ENCODE measurements around the gene HCST. TPM values are rescaled to one million over a fixed set of nuclear protein-coding genes. Genes with fewer than 3 reads are reported as not detected.
"Not testable (repeated sequence)": the region's sequence is repeated elsewhere in the genome, so short reads cannot be mapped to it uniquely, and the experiment has no call there.

Gene HCST
- polyA plus RNA-seq, 10 donors: 3.7 to 11.6 (median 5.3) TPM

GRCh38 chr19:35903550-35904179 lies 1.3 kb downstream of the HCST start:
- peak in 2 of 3 donors; percentile 54 to 66 for DNase-seq

GRCh38 chr19:35904311-35905068 lies 2.2 kb downstream of the HCST start:
- DNase-seq: no peak

GRCh38 chr19:35905178-35905727 lies 2.9 kb downstream of the HCST start:
- no peak for DNase-seq

- no peak for DNase-seq
Observed at GRCh38 chr19:35907377-35907745, 5.0 kb downstream of the HCST start.

GRCh38 chr19:35908010-35908441 lies 5.7 kb downstream of the HCST start, which contains the start of gene TYROBP:
TSS of gene TYROBP (minus strand) at chr19:35908295. CDS start at chr19:35908228, 67 bp downstream.
- peak in 1 of 3 donors; percentile 32 for DNase-seq

GRCh38 chr19:35908973-35909683 lies 6.8 kb downstream of the HCST start:
- peak in 2 of 3 donors; percentile 56 to 69 for DNase-seq

- DNase-seq: no peak
Observed at GRCh38 chr19:35909684-35910035, 7.3 kb downstream of the HCST start.

- DNase-seq: not testable (repeated sequence)
Observed at GRCh38 chr19:35910355-35910754, 8.0 kb downstream of the HCST start.

- no peak for DNase-seq
Observed at GRCh38 chr19:35911173-35911572, 8.8 kb downstream of the HCST start.

GRCh38 chr19:35911790-35912189 lies 9.5 kb downstream of the HCST start:
- DNase-seq: no peak

- DNase-seq: no peak
Observed at GRCh38 chr19:35913589-35913988, 11.3 kb downstream of the HCST start.

GRCh38 chr19:35915443-35915842 lies 13.1 kb downstream of the HCST start:
- no peak for DNase-seq

- no peak for DNase-seq
Observed at GRCh38 chr19:35919306-35919705, 17.0 kb downstream of the HCST start.

GRCh38 chr19:35921012-35921411 lies 18.7 kb downstream of the HCST start:
- DNase-seq: no peak

GRCh38 chr19:35925501-35925900 lies 23.2 kb downstream of the HCST start:
- DNase-seq: no peak

- no peak for DNase-seq
Observed at GRCh38 chr19:35928507-35928906, 26.2 kb downstream of the HCST start.

GRCh38 chr19:35929876-35930275 lies 27.5 kb downstream of the HCST start:
- DNase-seq: no peak

GRCh38 chr19:35931161-35931873 lies 29.0 kb downstream of the HCST start:
- peak; percentile 100 for DNase-seq

- DNase-seq: no peak
Observed at GRCh38 chr19:35931874-35932202, 29.5 kb downstream of the HCST start.

GRCh38 chr19:35932291-35932936 lies 30.1 kb downstream of the HCST start:
- no peak for DNase-seq

All from muscle of back (tissue), 11 donors.